Suprapubic skin (tissue), 4 donors: ENCODE measurements around the gene BBC3.

Experiments
- EP300 ChIP-seq: sonication (generic); formaldehyde crosslinking; IDR thresholded peaks from one replicate; pipeline ENCODE4 v1.6.1; 2017; ENCODE audit warnings: antibody characterized with exemption
- POLR2A ChIP-seq, 2 donors: fragments of 450-650 bp; IDR thresholded peaks; one replicate each; pipeline ENCODE4 v1.6.1; 2017; ENCODE audit warnings: antibody characterized with exemption in 2 of 2, mild to moderate bottlenecking in 2 of 2, moderate library complexity in 2 of 2
- POLR2AphosphoS5 ChIP-seq, 3 donors: sonication (generic); formaldehyde crosslinking; IDR thresholded peaks; one replicate each; pipeline ENCODE4 v1.6.1; 2017; ENCODE audit warnings: antibody characterized with exemption in 3 of 3
- TF ChIP-seq, protein P1 (sequence below), 2 donors: fragments of 200-600 bp in 1 of 2; fragments of 450-650 bp in 1 of 2; sonication (generic) in 1 of 2; IDR thresholded peaks; one replicate each; pipeline ENCODE4 v1.5.1; 2016 to 2019; ENCODE audit warnings: antibody characterized with exemption in 2 of 2, mild to moderate bottlenecking in 1 of 2, moderate library complexity in 1 of 2

DNA sequence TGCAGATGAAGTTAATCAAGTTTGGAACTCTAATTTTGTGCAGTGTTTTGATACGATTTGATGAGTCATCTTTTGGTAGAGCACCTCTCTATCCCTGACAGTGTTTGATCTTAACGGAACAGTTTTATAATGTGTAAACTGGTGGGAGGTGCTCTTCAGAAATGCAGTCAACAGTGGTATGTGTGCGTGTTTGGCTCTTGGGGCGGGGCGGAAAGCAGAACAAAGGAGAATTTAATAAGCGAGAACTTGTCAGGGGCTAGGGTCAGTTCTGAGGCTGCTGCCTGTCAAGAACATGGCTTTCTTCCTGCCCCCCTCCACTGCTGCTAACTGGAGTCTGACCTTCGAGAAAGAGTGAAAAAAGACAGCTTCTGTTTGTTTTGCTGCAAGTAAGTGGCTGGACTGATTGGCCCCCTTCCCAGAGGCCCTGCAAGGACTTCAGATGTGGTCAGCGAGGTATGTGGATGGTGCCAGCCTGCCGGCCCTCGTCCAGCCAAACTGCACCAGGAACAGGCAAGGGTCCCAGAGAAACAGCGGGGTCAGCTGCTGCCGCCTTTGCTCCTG, 40.8 kb downstream of the BBC3 start:
- TF ChIP-seq, protein P1, sequence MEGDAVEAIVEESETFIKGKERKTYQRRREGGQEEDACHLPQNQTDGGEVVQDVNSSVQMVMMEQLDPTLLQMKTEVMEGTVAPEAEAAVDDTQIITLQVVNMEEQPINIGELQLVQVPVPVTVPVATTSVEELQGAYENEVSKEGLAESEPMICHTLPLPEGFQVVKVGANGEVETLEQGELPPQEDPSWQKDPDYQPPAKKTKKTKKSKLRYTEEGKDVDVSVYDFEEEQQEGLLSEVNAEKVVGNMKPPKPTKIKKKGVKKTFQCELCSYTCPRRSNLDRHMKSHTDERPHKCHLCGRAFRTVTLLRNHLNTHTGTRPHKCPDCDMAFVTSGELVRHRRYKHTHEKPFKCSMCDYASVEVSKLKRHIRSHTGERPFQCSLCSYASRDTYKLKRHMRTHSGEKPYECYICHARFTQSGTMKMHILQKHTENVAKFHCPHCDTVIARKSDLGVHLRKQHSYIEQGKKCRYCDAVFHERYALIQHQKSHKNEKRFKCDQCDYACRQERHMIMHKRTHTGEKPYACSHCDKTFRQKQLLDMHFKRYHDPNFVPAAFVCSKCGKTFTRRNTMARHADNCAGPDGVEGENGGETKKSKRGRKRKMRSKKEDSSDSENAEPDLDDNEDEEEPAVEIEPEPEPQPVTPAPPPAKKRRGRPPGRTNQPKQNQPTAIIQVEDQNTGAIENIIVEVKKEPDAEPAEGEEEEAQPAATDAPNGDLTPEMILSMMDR (IDR thresholded peaks at IDR 0.05): no peak
- TF ChIP-seq POLR2A (IDR thresholded peaks at IDR 0.05) (no peak), POLR2AphosphoS5 (IDR thresholded peaks at IDR 0.05) (no peak), EP300 (no peak)
